Breast epithelium (tissue), 3 donors: Measurements from ENCODE around the gene CD53.
"Not testable (repeated sequence)": the region's sequence is repeated elsewhere in the genome, so short reads cannot be mapped to it uniquely, and the experiment has no call there.

Experiments
- POLR2A ChIP-seq: fragments of 450-650 bp; IDR thresholded peaks from one replicate; pipeline ENCODE4 v1.6.1; 2016; ENCODE audit warnings: antibody characterized with exemption, mild to moderate bottlenecking, moderate library complexity
- TF ChIP-seq, protein P1 (sequence below), 3 donors: fragments of 450-650 bp; IDR thresholded peaks; one replicate each; pipeline ENCODE4 v1.5.1; 2016 to 2017; ENCODE audit warnings: antibody characterized with exemption in 3 of 3, mild to moderate bottlenecking in 3 of 3, moderate library complexity in 3 of 3

DNA sequence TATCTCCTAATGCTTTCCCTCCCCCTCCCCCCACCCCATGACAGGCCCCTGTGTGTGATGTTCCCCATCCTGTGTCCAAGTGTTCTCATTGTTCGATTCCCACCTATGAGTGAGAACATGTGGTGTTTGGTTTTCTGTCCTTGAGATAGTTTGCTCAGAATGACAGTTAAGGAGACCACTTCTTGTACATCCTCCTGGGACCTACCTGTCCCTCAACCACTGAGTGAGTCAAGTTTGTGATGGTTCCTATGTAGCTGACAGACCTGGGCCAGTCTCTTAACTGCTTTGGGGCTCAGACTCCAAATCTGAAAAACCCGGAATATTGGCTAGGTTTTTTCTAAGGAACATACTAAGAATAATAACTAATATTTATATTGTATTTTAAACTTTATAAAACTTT, 12.3 kb upstream of the CD53 start:
- TF ChIP-seq, protein P1, sequence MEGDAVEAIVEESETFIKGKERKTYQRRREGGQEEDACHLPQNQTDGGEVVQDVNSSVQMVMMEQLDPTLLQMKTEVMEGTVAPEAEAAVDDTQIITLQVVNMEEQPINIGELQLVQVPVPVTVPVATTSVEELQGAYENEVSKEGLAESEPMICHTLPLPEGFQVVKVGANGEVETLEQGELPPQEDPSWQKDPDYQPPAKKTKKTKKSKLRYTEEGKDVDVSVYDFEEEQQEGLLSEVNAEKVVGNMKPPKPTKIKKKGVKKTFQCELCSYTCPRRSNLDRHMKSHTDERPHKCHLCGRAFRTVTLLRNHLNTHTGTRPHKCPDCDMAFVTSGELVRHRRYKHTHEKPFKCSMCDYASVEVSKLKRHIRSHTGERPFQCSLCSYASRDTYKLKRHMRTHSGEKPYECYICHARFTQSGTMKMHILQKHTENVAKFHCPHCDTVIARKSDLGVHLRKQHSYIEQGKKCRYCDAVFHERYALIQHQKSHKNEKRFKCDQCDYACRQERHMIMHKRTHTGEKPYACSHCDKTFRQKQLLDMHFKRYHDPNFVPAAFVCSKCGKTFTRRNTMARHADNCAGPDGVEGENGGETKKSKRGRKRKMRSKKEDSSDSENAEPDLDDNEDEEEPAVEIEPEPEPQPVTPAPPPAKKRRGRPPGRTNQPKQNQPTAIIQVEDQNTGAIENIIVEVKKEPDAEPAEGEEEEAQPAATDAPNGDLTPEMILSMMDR (IDR thresholded peaks at IDR 0.05): not testable (repeated sequence)
- TF ChIP-seq POLR2A: not testable (repeated sequence)
